ENCODE measurements around the gene CRIM1. TPM values are rescaled to one million over a fixed set of nuclear protein-coding genes. Genes with fewer than 3 reads are reported as not detected.

Gene CRIM1
- total RNA-seq, 6 experiments from 2014 or later, result 731 to 946 (median 839) TPM

GRCh38 chr2:36415381-36416022 is 59.9 kb downstream of the CRIM1 start:
- Mint-ChIP-seq H3K4me3 (no peak overlapping the region), H3K27me3 (ENCODE audit: insufficient read depth) (peaks cover 54% of the 10 kb centered on the region), H3K27ac (peak overlapping the region; percentile 74), H3K9me3 (no peaks in the 10 kb centered on the region), H3K4me1 (ENCODE audit: low read depth) (peaks cover 97% of the 10 kb centered on the region), H3K36me3 (ENCODE audit: low read depth) (peaks cover 84% of the 10 kb centered on the region)
- no peak for TF ChIP-seq CTCF (IDR thresholded peaks at IDR 0.05)
- no peak for DNase-seq

GRCh38 chr2:36416370-36417165 is 61.0 kb downstream of the CRIM1 start:
- H3K27me3 Mint-ChIP-seq (ENCODE audit: insufficient read depth), result peaks cover 64% of the 10 kb centered on the region
- H3K27ac Mint-ChIP-seq, result peak overlapping the region; percentile 74
- peak overlapping the region; percentile 37; the same call in 1 of the 2 replicates for H3K4me3 Mint-ChIP-seq
- DNase-seq, result no peak
- H3K4me1 Mint-ChIP-seq (ENCODE audit: low read depth), result peaks cover 97% of the 10 kb centered on the region
- no peak for TF ChIP-seq CTCF (IDR thresholded peaks at IDR 0.05)
- peaks cover 81% of the 10 kb centered on the region for H3K36me3 Mint-ChIP-seq (ENCODE audit: low read depth)
- H3K9me3 Mint-ChIP-seq, result no peaks in the 10 kb centered on the region

- no peaks in the 10 kb centered on the region for H3K9me3 Mint-ChIP-seq
- TF ChIP-seq CTCF (IDR thresholded peaks at IDR 0.05), result no peak
- H3K4me3 Mint-ChIP-seq, result peak overlapping the region; percentile 51
- H3K27me3 Mint-ChIP-seq (ENCODE audit: insufficient read depth), result peaks cover 55% of the 10 kb centered on the region
- H3K36me3 Mint-ChIP-seq (ENCODE audit: low read depth), result peaks cover 76% of the 10 kb centered on the region
- H3K4me1 Mint-ChIP-seq (ENCODE audit: low read depth), result peaks cover 96% of the 10 kb centered on the region
- DNase-seq, result no peak
- peak overlapping the region; percentile 74 for H3K27ac Mint-ChIP-seq
These were observed 65.1 kb downstream of the CRIM1 start for GRCh38 chr2:36420569-36421181.

GRCh38 chr2:36421379-36421778 is 65.8 kb downstream of the CRIM1 start:
- Mint-ChIP-seq H3K27me3 (ENCODE audit: insufficient read depth) (peaks cover 51% of the 10 kb centered on the region), H3K4me3 (peak overlapping the region; percentile 6; the same call in 1 of the 2 replicates), H3K36me3 (ENCODE audit: low read depth) (peaks cover 82% of the 10 kb centered on the region), H3K9me3 (no peaks in the 10 kb centered on the region), H3K4me1 (ENCODE audit: low read depth) (peaks cover 99% of the 10 kb centered on the region), H3K27ac (peak overlapping the region; percentile 74)
- no peak for TF ChIP-seq CTCF (IDR thresholded peaks at IDR 0.05)
- no peak for DNase-seq

GRCh38 chr2:36423172-36423571 is 67.6 kb downstream of the CRIM1 start:
- no peak overlapping the region for H3K4me3 Mint-ChIP-seq

More at GRCh38 chr2:36423172-36423571, 67.6 kb downstream of the CRIM1 start:
- Mint-ChIP-seq H3K27me3 (ENCODE audit: insufficient read depth) (peaks cover 47% of the 10 kb centered on the region), H3K4me1 (ENCODE audit: low read depth) (peaks cover 99% of the 10 kb centered on the region), H3K36me3 (ENCODE audit: low read depth) (peaks cover 83% of the 10 kb centered on the region), H3K9me3 (no peaks in the 10 kb centered on the region), H3K27ac (peak overlapping the region; percentile 64)
- no peak for TF ChIP-seq CTCF (IDR thresholded peaks at IDR 0.05)
- DNase-seq, result no peak

All from HFFc6 (cell line).